ENCODE results near the gene PGK1.

DNA sequence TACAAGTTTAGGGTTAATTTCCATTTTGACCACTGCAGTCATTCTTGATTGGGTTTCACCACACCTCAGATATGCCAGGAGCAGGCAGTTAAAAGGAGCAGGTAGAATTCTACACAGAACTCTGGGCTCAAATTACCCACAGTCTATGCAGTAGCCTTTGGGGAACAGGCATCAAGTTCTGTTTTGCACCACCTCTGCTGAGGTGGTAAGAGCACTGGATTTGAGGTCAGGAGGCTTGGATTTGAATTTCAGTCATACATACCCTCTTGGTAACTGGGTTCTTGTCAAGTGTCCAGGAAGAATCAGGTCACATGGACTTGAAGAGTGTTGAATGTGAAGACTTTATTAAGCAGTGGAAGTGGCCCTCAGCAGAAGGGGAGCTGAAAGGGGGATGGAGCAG is 40.4 kb upstream of the PGK1 start:
- TF ChIP-seq, protein P1, sequence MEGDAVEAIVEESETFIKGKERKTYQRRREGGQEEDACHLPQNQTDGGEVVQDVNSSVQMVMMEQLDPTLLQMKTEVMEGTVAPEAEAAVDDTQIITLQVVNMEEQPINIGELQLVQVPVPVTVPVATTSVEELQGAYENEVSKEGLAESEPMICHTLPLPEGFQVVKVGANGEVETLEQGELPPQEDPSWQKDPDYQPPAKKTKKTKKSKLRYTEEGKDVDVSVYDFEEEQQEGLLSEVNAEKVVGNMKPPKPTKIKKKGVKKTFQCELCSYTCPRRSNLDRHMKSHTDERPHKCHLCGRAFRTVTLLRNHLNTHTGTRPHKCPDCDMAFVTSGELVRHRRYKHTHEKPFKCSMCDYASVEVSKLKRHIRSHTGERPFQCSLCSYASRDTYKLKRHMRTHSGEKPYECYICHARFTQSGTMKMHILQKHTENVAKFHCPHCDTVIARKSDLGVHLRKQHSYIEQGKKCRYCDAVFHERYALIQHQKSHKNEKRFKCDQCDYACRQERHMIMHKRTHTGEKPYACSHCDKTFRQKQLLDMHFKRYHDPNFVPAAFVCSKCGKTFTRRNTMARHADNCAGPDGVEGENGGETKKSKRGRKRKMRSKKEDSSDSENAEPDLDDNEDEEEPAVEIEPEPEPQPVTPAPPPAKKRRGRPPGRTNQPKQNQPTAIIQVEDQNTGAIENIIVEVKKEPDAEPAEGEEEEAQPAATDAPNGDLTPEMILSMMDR (IDR thresholded peaks at IDR 0.05 in 8 of 11, conservative IDR thresholded peaks at IDR 0.05 in 3 of 11): no peak
- TF ChIP-seq POLR2AphosphoS5 (IDR thresholded peaks at IDR 0.05): no peak
